MM.1S (cell line): ENCODE results near the gene S1PR1.

ENCODE experiments used
- CTCF ChIP-seq: fragments of 300-600 bp; sonication (generic); IDR thresholded peaks from 2 replicates; pipeline ENCODE4 v1.5.1; 2016; ENCODE audit warnings: antibody characterized with exemption, low read length, mixed read lengths
- EZH2 ChIP-seq: fragments of 300-600 bp; sonication (generic); optimal IDR thresholded peaks from 2 replicates; pipeline ENCODE3; 2017; ENCODE audit warnings: low read depth, mild to moderate bottlenecking, antibody characterized with exemption, low read length, mixed read lengths
- EZH2phosphoT487 ChIP-seq: fragments of 300-600 bp; sonication (generic); IDR thresholded peaks from 2 replicates; pipeline ENCODE4 v1.6.1; 2018; ENCODE audit warnings: antibody characterized with exemption, low read length

GRCh38 chr1:101228424-101229134, 8.2 kb upstream of the S1PR1 start:
- TF ChIP-seq CTCF (no peak), EZH2 (no peak), EZH2phosphoT487 (no peak)
